ENCODE data around the gene CXCL1.

- TF ChIP-seq EZH2 (IDR thresholded peaks at IDR 0.05) (no peak), POLR2AphosphoS5 (IDR thresholded peaks at IDR 0.05; ENCODE audit: borderline replicate concordance, low read depth, low read length) (no peak), FOXP2 (optimal IDR thresholded peaks at IDR 0.05; ENCODE audit: control extremely low read depth, extremely low read length, insufficient read depth) (no peak)
These were observed 21.5 kb upstream of the CXCL1 start for GRCh38 chr4:73847526-73848182.
